Measurements from ENCODE around the gene CABYR. TPM values are rescaled to one million over a fixed set of nuclear protein-coding genes. Genes with fewer than 3 reads are reported as not detected.

The CABYR gene
- total RNA-seq, 4 donors from 2014 or later = 3.7 to 4.4 TPM; not detected in 2

- intact Hi-C loops (cut with DNase I) = no loop called here
- H3K36me3 ChIP-seq = no peaks in the 10 kb centered on the region
- no peak overlapping the region for H3K27ac ChIP-seq
- no peak overlapping the region for H3K4me3 ChIP-seq (replicated peaks in 1 of 3)
- H3K9me3 ChIP-seq = no peaks in the 10 kb centered on the region
- H3K4me1 ChIP-seq = no peaks in the 10 kb centered on the region
- 88 to 89% methylated on average over 1 of the region's 1 CpG for WGBS, 2 donors
- no peaks in the 10 kb centered on the region for H3K27me3 ChIP-seq
- TF ChIP-seq CTCF (IDR thresholded peaks at IDR 0.05) (no peak), POLR2A (IDR thresholded peaks at IDR 0.05) (no peak)
- no peak for DNase-seq
Observed at GRCh38 chr18:24197412-24197811, 58.5 kb downstream of the CABYR start.

GRCh38 chr18:24198461-24198860, 59.6 kb downstream of the CABYR start:
- no peaks in the 10 kb centered on the region for H3K4me1 ChIP-seq
- H3K27me3 ChIP-seq = no peaks in the 10 kb centered on the region
- intact Hi-C loops (cut with DNase I) = no loop called here
- H3K36me3 ChIP-seq = no peaks in the 10 kb centered on the region
- no peak for DNase-seq
- no peak overlapping the region for H3K27ac ChIP-seq
- TF ChIP-seq CTCF (IDR thresholded peaks at IDR 0.05) (no peak), POLR2A (IDR thresholded peaks at IDR 0.05) (no peak)
- WGBS, 2 donors = 87 to 96% methylated on average over 9 of the region's 9 CpGs
- no peak overlapping the region for H3K4me3 ChIP-seq (replicated peaks in 1 of 3)
- H3K9me3 ChIP-seq = no peaks in the 10 kb centered on the region

DNA sequence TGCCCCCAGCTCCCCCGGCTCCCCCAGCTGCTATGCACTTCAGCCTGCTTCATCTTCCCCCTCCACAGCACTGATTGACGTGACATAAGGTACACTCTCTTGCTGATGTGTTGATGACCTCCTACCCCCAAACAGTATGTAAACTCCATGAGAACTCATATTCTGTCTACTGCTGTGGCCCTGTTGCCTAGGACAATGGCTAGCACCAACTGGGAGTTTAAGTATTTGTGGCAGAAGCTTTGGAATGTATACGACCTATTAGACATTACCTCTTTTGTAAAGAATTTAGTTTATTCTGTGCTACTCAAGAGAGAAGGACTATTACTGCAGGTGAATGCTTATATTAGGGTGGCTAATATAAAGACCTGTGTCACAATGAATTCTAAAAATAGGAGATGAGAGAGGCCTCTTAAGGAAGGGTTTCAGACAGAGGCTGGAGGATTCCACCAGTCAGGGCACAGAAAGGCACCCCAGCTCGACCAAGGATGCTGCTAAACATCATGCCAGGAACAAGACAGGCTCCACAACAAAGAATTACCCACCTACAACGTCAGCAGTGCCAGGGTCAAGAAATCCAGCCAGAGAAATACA, 60.6 kb downstream of the CABYR start:
- H3K4me3 ChIP-seq (replicated peaks in 1 of 3) = no peak overlapping the region
- WGBS, 2 donors = 71 to 78% methylated on average over 5 of the region's 5 CpGs
- H3K27me3 ChIP-seq = no peaks in the 10 kb centered on the region
- TF ChIP-seq CTCF (IDR thresholded peaks at IDR 0.05) (no peak), POLR2A (IDR thresholded peaks at IDR 0.05) (no peak)
- no peaks in the 10 kb centered on the region for H3K4me1 ChIP-seq
- no peak for DNase-seq
- intact Hi-C loops (cut with DNase I) = no loop called here
- no peaks in the 10 kb centered on the region for H3K9me3 ChIP-seq
- H3K27ac ChIP-seq = no peak overlapping the region
- no peaks in the 10 kb centered on the region for H3K36me3 ChIP-seq

- intact Hi-C loops (cut with DNase I) = no loop called here
- DNase-seq = no peak
- Histone ChIP-seq H3K4me3 (replicated peaks in 1 of 3) (no peak overlapping the region), H3K4me1 (no peaks in the 10 kb centered on the region), H3K27me3 (no peaks in the 10 kb centered on the region), H3K36me3 (no peaks in the 10 kb centered on the region), H3K27ac (no peak overlapping the region), H3K9me3 (no peaks in the 10 kb centered on the region)
- WGBS, 2 donors = 75 to 76% methylated on average over 11 of the region's 11 CpGs
- TF ChIP-seq CTCF (IDR thresholded peaks at IDR 0.05) (no peak), POLR2A (IDR thresholded peaks at IDR 0.05) (no peak)
Observed at GRCh38 chr18:24200494-24201290, 61.8 kb downstream of the CABYR start.
